ENCODE data around the gene MORC3. TPM values are rescaled to one million over a fixed set of nuclear protein-coding genes. Genes with fewer than 3 reads are reported as not detected.

Gene MORC3
- total RNA-seq, 2 donors from 2014 or later: 16.9 to 46.1 TPM

GRCh38 chr21:36344931-36345330, 24.9 kb downstream of the MORC3 start:
- Histone ChIP-seq H3K4me3 (no peak overlapping the region), H3K36me3 (replicated peaks in 1 of 2; ENCODE audit: insufficient read depth in 1 of 2, low read depth in 2 of 2) (peaks cover 41 to 45% of the 10 kb centered on the region in 2 donors), H3K4me1 (peaks cover 3% of the 10 kb centered on the region), H3K27ac (no peak overlapping the region), H3K27me3 (no peaks in the 10 kb centered on the region), H3K9me3 (no peaks in the 10 kb centered on the region)
- DNase-seq: no peak
- intact Hi-C loops (cut with DNase I): no loop called here
- ATAC-seq: no peak
- WGBS, 2 donors: 77 to 100% methylated on average over 1 of the region's 1 CpG
- TF ChIP-seq POLR2A (IDR thresholded peaks at IDR 0.05) (no peak), CTCF (IDR thresholded peaks at IDR 0.05) (no peak)

GRCh38 chr21:36347278-36347961, 27.4 kb downstream of the MORC3 start:
- peaks cover 25 to 40% of the 10 kb centered on the region in 2 donors for H3K36me3 ChIP-seq (replicated peaks in 1 of 2; ENCODE audit: insufficient read depth in 1 of 2, low read depth in 2 of 2)
- intact Hi-C loops (cut with DNase I): no loop called here
- H3K9me3 ChIP-seq: no peaks in the 10 kb centered on the region
- no peak overlapping the region for H3K4me3 ChIP-seq
- no peak overlapping the region for H3K27ac ChIP-seq
- ATAC-seq (no peak), DNase-seq (no peak)
- H3K27me3 ChIP-seq: no peaks in the 10 kb centered on the region
- TF ChIP-seq POLR2A (IDR thresholded peaks at IDR 0.05): no peak
- TF ChIP-seq CTCF (IDR thresholded peaks at IDR 0.05): no peak
- 15 to 28% methylated on average over 3 of the region's 3 CpGs for WGBS, 2 donors
- H3K4me1 ChIP-seq: peaks cover 3% of the 10 kb centered on the region

GRCh38 chr21:36347962-36348328, 27.9 kb downstream of the MORC3 start:
- intact Hi-C loops (cut with DNase I): no loop called here
- Histone ChIP-seq H3K27me3 (no peaks in the 10 kb centered on the region), H3K27ac (no peak overlapping the region), H3K9me3 (no peaks in the 10 kb centered on the region), H3K36me3 (replicated peaks in 1 of 2; ENCODE audit: insufficient read depth in 1 of 2, low read depth in 2 of 2) (peaks cover 25 to 38% of the 10 kb centered on the region in 2 donors), H3K4me1 (peaks cover 3% of the 10 kb centered on the region), H3K4me3 (no peak overlapping the region)
- 89 to 93% methylated on average over 2 of the region's 2 CpGs for WGBS, 2 donors
- no peak for TF ChIP-seq POLR2A (IDR thresholded peaks at IDR 0.05)
- TF ChIP-seq CTCF (IDR thresholded peaks at IDR 0.05): no peak
- DNase-seq: no peak
- no peak for ATAC-seq

GRCh38 chr21:36349315-36349714, 29.3 kb downstream of the MORC3 start:
- no peak for TF ChIP-seq POLR2A (IDR thresholded peaks at IDR 0.05)
- no peak for TF ChIP-seq CTCF (IDR thresholded peaks at IDR 0.05)
- no peaks in the 10 kb centered on the region for H3K27me3 ChIP-seq
- WGBS, 2 donors: 93 to 96% methylated on average over 2 of the region's 2 CpGs
- no peaks in the 10 kb centered on the region for H3K9me3 ChIP-seq
- ATAC-seq (no peak), DNase-seq (no peak)
- H3K4me3 ChIP-seq: no peak overlapping the region
- H3K4me1 ChIP-seq: peaks cover 3% of the 10 kb centered on the region
- peaks cover 17 to 34% of the 10 kb centered on the region in 2 donors for H3K36me3 ChIP-seq (replicated peaks in 1 of 2; ENCODE audit: insufficient read depth in 1 of 2, low read depth in 2 of 2)
- intact Hi-C loops (cut with DNase I): no loop called here
- H3K27ac ChIP-seq: no peak overlapping the region

Measured in body of pancreas (tissue), 4 donors.